Peyer's patch (tissue), 4 donors: Measurements from ENCODE around the gene PKDCC.

Source experiments
- POLR2A ChIP-seq, 2 donors: fragments of 450-650 bp; IDR thresholded peaks; one replicate each; pipeline ENCODE4 v1.5.1; 2017; ENCODE audit warnings: antibody characterized with exemption in 2 of 2, mild to moderate bottlenecking in 2 of 2, moderate library complexity in 2 of 2
- TF ChIP-seq, protein P1 (sequence below), 6 experiments: fragments of 450-650 bp in 4 of 6; fragments of 200-600 bp in 2 of 6; sonication (generic) in 1 of 6; IDR thresholded peaks; one replicate each; pipeline ENCODE4 v1.5.1; 2017 to 2019; ENCODE audit warnings: antibody characterized with exemption in 6 of 6, mild to moderate bottlenecking in 3 of 6, moderate library complexity in 1 of 6

DNA sequence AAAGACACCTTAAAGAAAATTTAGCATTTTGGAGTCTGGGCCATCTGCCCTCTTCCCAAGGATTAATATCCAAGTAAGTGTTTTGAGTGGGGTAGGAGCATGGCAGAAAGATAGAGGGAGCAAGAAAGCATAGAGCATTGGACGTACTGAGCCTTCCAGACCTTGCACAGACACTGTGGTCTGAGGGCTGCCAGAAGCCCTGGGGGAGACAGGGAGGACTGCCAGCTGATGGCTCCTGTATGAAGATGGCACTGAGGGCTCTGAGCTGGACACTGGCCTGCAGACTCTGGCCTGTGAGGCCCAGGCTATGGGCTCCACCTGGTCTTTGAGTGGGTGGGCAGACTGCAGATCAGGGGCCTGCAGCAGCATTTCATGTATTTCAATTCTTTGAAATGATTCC is 2.9 kb upstream of the PKDCC start:
- no peak for TF ChIP-seq POLR2A (IDR thresholded peaks at IDR 0.05)
- TF ChIP-seq, protein P1, sequence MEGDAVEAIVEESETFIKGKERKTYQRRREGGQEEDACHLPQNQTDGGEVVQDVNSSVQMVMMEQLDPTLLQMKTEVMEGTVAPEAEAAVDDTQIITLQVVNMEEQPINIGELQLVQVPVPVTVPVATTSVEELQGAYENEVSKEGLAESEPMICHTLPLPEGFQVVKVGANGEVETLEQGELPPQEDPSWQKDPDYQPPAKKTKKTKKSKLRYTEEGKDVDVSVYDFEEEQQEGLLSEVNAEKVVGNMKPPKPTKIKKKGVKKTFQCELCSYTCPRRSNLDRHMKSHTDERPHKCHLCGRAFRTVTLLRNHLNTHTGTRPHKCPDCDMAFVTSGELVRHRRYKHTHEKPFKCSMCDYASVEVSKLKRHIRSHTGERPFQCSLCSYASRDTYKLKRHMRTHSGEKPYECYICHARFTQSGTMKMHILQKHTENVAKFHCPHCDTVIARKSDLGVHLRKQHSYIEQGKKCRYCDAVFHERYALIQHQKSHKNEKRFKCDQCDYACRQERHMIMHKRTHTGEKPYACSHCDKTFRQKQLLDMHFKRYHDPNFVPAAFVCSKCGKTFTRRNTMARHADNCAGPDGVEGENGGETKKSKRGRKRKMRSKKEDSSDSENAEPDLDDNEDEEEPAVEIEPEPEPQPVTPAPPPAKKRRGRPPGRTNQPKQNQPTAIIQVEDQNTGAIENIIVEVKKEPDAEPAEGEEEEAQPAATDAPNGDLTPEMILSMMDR (IDR thresholded peaks at IDR 0.05), result no peak
